HEK293 (cell line): Measurements from ENCODE around the gene PRICKLE3.

ENCODE experiments used
- CTCF ChIA-PET: fragments of 350-600 bp; formaldehyde crosslinking; extraction: SDS; loops from one replicate; lab custom pipeline; 2021; ENCODE audit warnings: antibody characterized with exemption; lab: Yijun Ruan, JAX
- POLR2A ChIA-PET: fragments of 300-600 bp; formaldehyde crosslinking; extraction: SDS; loops from one replicate; lab custom pipeline; 2020; ENCODE audit warnings: antibody characterized with exemption, inconsistent platforms; lab: Yijun Ruan, JAX
- H3K27ac ChIP-seq: fragments of 200-500 bp; sonication (Bioruptor generic); 2 replicates; pipeline ENCODE4 v1.5.1; 2014; ENCODE audit warnings: low read depth, low read length, control low read depth, inconsistent platforms; ENCODE audit errors: extremely low read depth
- H3K36me3 ChIP-seq, 2 experiments: fragments of 200-500 bp in 1 of 2; sonication (Bioruptor generic) in 1 of 2; 1 replicate in 1 of 2; 2 replicates in 1 of 2; pipeline ENCODE4 v1.5.1; 2014 to 2017; ENCODE audit warnings: inconsistent platforms in 2 of 2, low read length in 2 of 2; ENCODE audit not compliant: control insufficient read depth in 2 of 2, insufficient read depth in 1 of 2
- H3K4me1 ChIP-seq: fragments of 200-500 bp; sonication (Bioruptor generic); 2 replicates; pipeline ENCODE4 v1.5.1; 2014; ENCODE audit warnings: mild to moderate bottlenecking, low read length, inconsistent platforms; ENCODE audit not compliant: control insufficient read depth, insufficient read depth
- H3K4me3 ChIP-seq: 2 replicates; pipeline ENCODE4 v1.5.1; 2011; ENCODE audit warnings: low read depth, mild to moderate bottlenecking, control low read depth, low read length, moderate library complexity
- H3K9me3 ChIP-seq: fragments of 200-500 bp; sonication (Bioruptor generic); 2 replicates; pipeline ENCODE4 v1.5.1; 2014; ENCODE audit warnings: low read depth, low read length, inconsistent platforms; ENCODE audit not compliant: control insufficient read depth, insufficient read depth
- EGR2 ChIP-seq: fragments of 450-650 bp; formaldehyde crosslinking; IDR thresholded peaks from 2 replicates; pipeline ENCODE4 v1.5.1; 2016; ENCODE audit warnings: low read depth, missing biosample characterization, missing genetic modification characterization
- KLF1 ChIP-seq: fragments of 450-650 bp; formaldehyde crosslinking; IDR thresholded peaks from 2 replicates; pipeline ENCODE4 v1.5.1; 2016; ENCODE audit warnings: missing biosample characterization, missing genetic modification characterization
- PRDM2 ChIP-seq: fragments of 450-650 bp; formaldehyde crosslinking; IDR thresholded peaks from 2 replicates; pipeline ENCODE4 v1.5.1; 2016; ENCODE audit warnings: missing biosample characterization, missing genetic modification characterization, borderline replicate concordance
- REPIN1 ChIP-seq: fragments of 450-650 bp; formaldehyde crosslinking; IDR thresholded peaks from 2 replicates; pipeline ENCODE4 v1.5.1; 2017; ENCODE audit warnings: missing biosample characterization, missing genetic modification characterization, low read depth
- TRIM28 ChIP-seq: IDR thresholded peaks from 2 replicates; pipeline ENCODE4 v1.6.1; 2011; ENCODE audit warnings: low read length, control low read depth, borderline replicate concordance
- ZBTB21 ChIP-seq: fragments of 450-650 bp; formaldehyde crosslinking; IDR thresholded peaks from 2 replicates; pipeline ENCODE4 v1.5.1; 2017; ENCODE audit warnings: missing biosample characterization, missing genetic modification characterization
- ZFHX2 ChIP-seq: fragments of 450-650 bp; formaldehyde crosslinking; conservative IDR thresholded peaks from 2 replicates; pipeline ENCODE4 v1.5.1; 2016; ENCODE audit warnings: missing biosample characterization, missing genetic modification characterization
- ZFP37 ChIP-seq: fragments of 450-650 bp; formaldehyde crosslinking; IDR thresholded peaks from 2 replicates; pipeline ENCODE4 v1.5.1; 2016; ENCODE audit warnings: missing biosample characterization, missing genetic modification characterization
- ZNF133 ChIP-seq: fragments of 450-650 bp; formaldehyde crosslinking; IDR thresholded peaks from 2 replicates; pipeline ENCODE4 v1.5.1; 2016; ENCODE audit warnings: missing biosample characterization, missing genetic modification characterization
- ZNF354C ChIP-seq: fragments of 450-650 bp; formaldehyde crosslinking; IDR thresholded peaks from 2 replicates; pipeline ENCODE4 v1.5.1; 2016; ENCODE audit warnings: missing biosample characterization, missing genetic modification characterization, low read depth, borderline replicate concordance
- ZNF37A ChIP-seq: fragments of 450-650 bp; IDR thresholded peaks from 2 replicates; pipeline ENCODE4 v1.5.1; 2018; ENCODE audit warnings: missing biosample characterization, missing genetic modification characterization
- ZNF391 ChIP-seq: fragments of 450-650 bp; formaldehyde crosslinking; IDR thresholded peaks from 2 replicates; pipeline ENCODE4 v1.5.1; 2016; ENCODE audit warnings: low read depth, missing biosample characterization, missing genetic modification characterization, borderline replicate concordance
- ZNF404 ChIP-seq: fragments of 450-650 bp; formaldehyde crosslinking; IDR thresholded peaks from 2 replicates; pipeline ENCODE4 v1.5.1; 2017; ENCODE audit warnings: missing biosample characterization, missing genetic modification characterization
- ZNF623 ChIP-seq: fragments of 450-650 bp; formaldehyde crosslinking; IDR thresholded peaks from 2 replicates; pipeline ENCODE4 v1.5.1; 2016; ENCODE audit warnings: missing biosample characterization, missing genetic modification characterization
- ZNF658 ChIP-seq: fragments of 450-650 bp; formaldehyde crosslinking; IDR thresholded peaks from 2 replicates; pipeline ENCODE4; 2016; ENCODE audit warnings: missing biosample characterization, missing genetic modification characterization
- ZNF747 ChIP-seq: fragments of 450-650 bp; formaldehyde crosslinking; IDR thresholded peaks from 2 replicates; pipeline ENCODE4 v1.5.1; 2016; ENCODE audit warnings: missing biosample characterization, missing genetic modification characterization
- ZNF768 ChIP-seq: fragments of 450-650 bp; formaldehyde crosslinking; IDR thresholded peaks from 2 replicates; pipeline ENCODE4 v1.5.1; 2018; ENCODE audit warnings: missing biosample characterization, mild to moderate bottlenecking, missing genetic modification characterization
- ZSCAN18 ChIP-seq: fragments of 450-650 bp; formaldehyde crosslinking; IDR thresholded peaks from 2 replicates; pipeline ENCODE4 v1.5.1; 2016; ENCODE audit warnings: missing biosample characterization, missing genetic modification characterization
- ZXDB ChIP-seq: fragments of 450-650 bp; formaldehyde crosslinking; IDR thresholded peaks from 2 replicates; pipeline ENCODE4 v1.5.1; 2016; ENCODE audit warnings: missing biosample characterization, missing genetic modification characterization

Gene PRICKLE3

GRCh38 chrX:49184294-49185281 lies 1.6 kb downstream of the PRICKLE3 start (continued):
- no peak for TF ChIP-seq PRDM2 (tag by site-specific recombination)
- TF ChIP-seq ZNF747 (tag by site-specific recombination): no peak
- TF ChIP-seq ZNF623: no peak
- TF ChIP-seq TRIM28: no peak
- no peak for TF ChIP-seq ZNF133
- TF ChIP-seq ZNF354C (tag by site-specific recombination): no peak
- TF ChIP-seq ZNF404 (tag by site-specific recombination): no peak
- no peak for TF ChIP-seq ZBTB21 (tag by site-specific recombination)
- no peak for TF ChIP-seq ZFP37 (tag by site-specific recombination)
- no peak for TF ChIP-seq ZNF391 (tag by site-specific recombination)
- TF ChIP-seq ZNF768 (tag by site-specific recombination): no peak
- TF ChIP-seq ZXDB (tag by site-specific recombination): peak; percentile 46; the same call in 1 of the 2 replicates
- no peak for TF ChIP-seq ZNF37A (tag by site-specific recombination)

GRCh38 chrX:49183701-49184281 lies 2.4 kb downstream of the PRICKLE3 start:
- H3K27ac ChIP-seq: no peak overlapping the region
- no peaks in the 10 kb centered on the region for H3K9me3 ChIP-seq
- POLR2A ChIA-PET: interaction anchor here (0.9 to 2.8 kb wide), 6 partner anchors 12 to 104 kb away, joined by 3 to 18 read pairs (median 5); partner anchors contain the start of genes PLP2, PPP1R3F and WDR45
- CTCF ChIA-PET: interaction anchor here (0.6 to 1.1 kb wide), 3 partner anchors 9 to 1656 kb away, joined by 3 to 5 read pairs (median 3); no protein-coding TSS in a partner anchor
- peaks cover 10 to 35% of the 10 kb centered on the region in 2 experiments; a peak in 2 of 3 replicates for H3K36me3 ChIP-seq
- H3K4me3 ChIP-seq: 0 out of 2 replicates have a peak overlapping the region, but pooled peaks have one; percentile 2
- TF ChIP-seq KLF1 (tag by site-specific recombination): peak; percentile 40; the same call in 1 of the 2 replicates
- no peak for TF ChIP-seq ZSCAN18
- TF ChIP-seq ZNF658: no peak
- TF ChIP-seq REPIN1 (tag by site-specific recombination): no peak
- TF ChIP-seq ZFHX2: 0 out of 2 replicates have a peak, but pooled peaks have one; percentile 10
- TF ChIP-seq EGR2 (tag by site-specific recombination): peak; percentile 19; the same call in 1 of the 2 replicates
- H3K4me1 ChIP-seq: peaks cover 2% of the 10 kb centered on the region; the same call in 1 of the 2 replicates
